Gastrocnemius medialis (tissue), 4 donors: Measurements from ENCODE around the gene SLC25A1.

ENCODE experiments used
- CTCF ChIP-seq, 5 experiments: fragments of 450-650 bp in 3 of 5; fragments of 200-600 bp in 2 of 5; sonication (generic) in 2 of 5; IDR thresholded peaks in 4 of 5; conservative IDR thresholded peaks in 1 of 5; 1 replicate in 4 of 5; 2 replicates in 1 of 5; pipeline ENCODE4 v1.5.1; 2016 to 2019; ENCODE audit warnings: antibody characterized with exemption in 5 of 5, mild to moderate bottlenecking in 3 of 5, moderate library complexity in 3 of 5
- POLR2A ChIP-seq, 2 donors: fragments of 450-650 bp; IDR thresholded peaks; one replicate each; pipeline ENCODE4 v1.6.1; 2017; ENCODE audit warnings: antibody characterized with exemption in 2 of 2, mild to moderate bottlenecking in 2 of 2, moderate library complexity in 2 of 2

GRCh38 chr22:19150482-19151328, 27.8 kb downstream of the SLC25A1 start:
- TF ChIP-seq CTCF (IDR thresholded peaks at IDR 0.05 in 4 of 5, conservative IDR thresholded peaks at IDR 0.05 in 1 of 5) (no peak), POLR2A (IDR thresholded peaks at IDR 0.05) (no peak)
